HEK293 (cell line): Measurements from ENCODE around the gene TRIM23.

Experiments used
- AEBP2 ChIP-seq: fragments of 450-650 bp; formaldehyde crosslinking; IDR thresholded peaks from 2 replicates; pipeline ENCODE4 v1.5.1; 2016; ENCODE audit warnings: missing biosample characterization, missing genetic modification characterization, borderline replicate concordance
- CTCF ChIP-seq: fragments of 450-650 bp; formaldehyde crosslinking; IDR thresholded peaks from 2 replicates; pipeline ENCODE4 v1.5.1; 2016; ENCODE audit warnings: missing biosample characterization, missing genetic modification characterization
- EGR2 ChIP-seq: fragments of 450-650 bp; formaldehyde crosslinking; IDR thresholded peaks from 2 replicates; pipeline ENCODE4 v1.5.1; 2016; ENCODE audit warnings: low read depth, missing biosample characterization, missing genetic modification characterization
- ELK4 ChIP-seq: IDR thresholded peaks from 2 replicates; pipeline ENCODE4 v1.6.1; 2011; ENCODE audit warnings: mild to moderate bottlenecking, low read depth, low read length, borderline replicate concordance
- REPIN1 ChIP-seq: fragments of 450-650 bp; formaldehyde crosslinking; IDR thresholded peaks from 2 replicates; pipeline ENCODE4 v1.5.1; 2017; ENCODE audit warnings: missing biosample characterization, missing genetic modification characterization, low read depth
- REST ChIP-seq: fragments of 450-650 bp; formaldehyde crosslinking; IDR thresholded peaks from 2 replicates; pipeline ENCODE4 v1.5.1; 2016; ENCODE audit warnings: missing biosample characterization, missing genetic modification characterization
- SCRT2 ChIP-seq: fragments of 450-650 bp; formaldehyde crosslinking; IDR thresholded peaks from 2 replicates; pipeline ENCODE4 v1.5.1; 2016; ENCODE audit warnings: missing biosample characterization, missing genetic modification characterization
- TCF7L2 ChIP-seq: IDR thresholded peaks from 2 replicates; pipeline ENCODE4 v1.6.1; 2011; ENCODE audit warnings: low read depth, mild to moderate bottlenecking, inconsistent platforms, low read length, moderate library complexity, borderline replicate concordance
- ZBTB49 ChIP-seq: fragments of 450-650 bp; formaldehyde crosslinking; IDR thresholded peaks from 2 replicates; pipeline ENCODE4 v1.5.1; 2016; ENCODE audit warnings: missing biosample characterization, missing genetic modification characterization, low read depth
- ZEB2 ChIP-seq: fragments of 450-650 bp; formaldehyde crosslinking; IDR thresholded peaks from 2 replicates; pipeline ENCODE4 v1.5.1; 2016; ENCODE audit warnings: missing biosample characterization, missing genetic modification characterization
- ZNF239 ChIP-seq: fragments of 450-650 bp; formaldehyde crosslinking; IDR thresholded peaks from 2 replicates; pipeline ENCODE4 v1.5.1; 2016; ENCODE audit warnings: missing biosample characterization, missing genetic modification characterization
- ZNF768 ChIP-seq: fragments of 450-650 bp; formaldehyde crosslinking; IDR thresholded peaks from 2 replicates; pipeline ENCODE4 v1.5.1; 2018; ENCODE audit warnings: missing biosample characterization, mild to moderate bottlenecking, missing genetic modification characterization

GRCh38 chr5:65647941-65648340, 23.8 kb upstream of the TRIM23 start:
- TF ChIP-seq ZNF239 (no peak), SCRT2 (no peak), CTCF (tag by site-specific recombination) (no peak), ZBTB49 (tag by site-specific recombination) (no peak), REST (tag by site-specific recombination) (no peak), ZNF768 (tag by site-specific recombination) (no peak), ELK4 (no peak), EGR2 (tag by site-specific recombination) (no peak), TCF7L2 (no peak), ZEB2 (tag by site-specific recombination) (no peak), AEBP2 (tag by site-specific recombination) (no peak), REPIN1 (tag by site-specific recombination) (no peak)
